NCI-H2196 treated with DMSO at 0.1 percent for 48 hours (cell line): ENCODE measurements around the gene TIPRL.
"Not testable (repeated sequence)": the region's sequence is repeated elsewhere in the genome, so short reads cannot be mapped to it uniquely, and the experiment has no call there.

ENCODE experiments used
- DNase-seq: peaks from one replicate; lab custom pipeline; 2025; ENCODE audit not compliant: unreplicated experiment; lab: John Stamatoyannopoulos, UW

Gene TIPRL

GRCh38 chr1:168157638-168158037 is 21.1 kb upstream of the TIPRL start:
- DNase-seq, result no peak

GRCh38 chr1:168159251-168159650 is 19.5 kb upstream of the TIPRL start:
- DNase-seq, result no peak

- no peak for DNase-seq
Observed at GRCh38 chr1:168159979-168160378, 18.8 kb upstream of the TIPRL start.

- no peak for DNase-seq
Observed at GRCh38 chr1:168161459-168161858, 17.3 kb upstream of the TIPRL start.

- DNase-seq, result no peak
Observed at GRCh38 chr1:168163670-168164069, 15.1 kb upstream of the TIPRL start.

GRCh38 chr1:168164771-168165170 is 14.0 kb upstream of the TIPRL start:
- no peak for DNase-seq

- no peak for DNase-seq
Observed at GRCh38 chr1:168167806-168168205, 11.0 kb upstream of the TIPRL start.

GRCh38 chr1:168170564-168171508 is 7.9 kb upstream of the TIPRL start:
- DNase-seq, result no peak

- DNase-seq, result no peak
Observed at GRCh38 chr1:168172250-168172915, 6.4 kb upstream of the TIPRL start.

- DNase-seq, result no peak
Observed at GRCh38 chr1:168178227-168178637, 530 bp upstream of the TIPRL start.

- DNase-seq, result no peak
Observed at GRCh38 chr1:168179438-168180147, 831 bp downstream of the TIPRL start.

- no peak for DNase-seq
Observed at GRCh38 chr1:168180148-168180524, 1.4 kb downstream of the TIPRL start.

- not testable (repeated sequence) for DNase-seq
Observed at GRCh38 chr1:168181063-168181720, 2.4 kb downstream of the TIPRL start.

GRCh38 chr1:168187177-168187576 is 8.4 kb downstream of the TIPRL start:
- no peak for DNase-seq

GRCh38 chr1:168190403-168190802 is 11.6 kb downstream of the TIPRL start:
- no peak for DNase-seq

GRCh38 chr1:168195199-168196135 is 16.7 kb downstream of the TIPRL start:
- DNase-seq, result no peak

- no peak for DNase-seq
Observed at GRCh38 chr1:168199056-168199455, 20.3 kb downstream of the TIPRL start.

- DNase-seq, result no peak
Observed at GRCh38 chr1:168202941-168203654, 24.3 kb downstream of the TIPRL start.

- DNase-seq, result no peak
Observed at GRCh38 chr1:168206111-168206510, 27.3 kb downstream of the TIPRL start.
